Adrenal gland (tissue), 5 donors: ENCODE measurements around the gene ADA.

Experiments used
- CTCF ChIP-seq, 6 experiments: fragments of 450-650 bp in 4 of 6; fragments of 200-600 bp in 2 of 6; sonication (generic) in 1 of 6; IDR thresholded peaks; 1 replicate in 5 of 6; 2 replicates in 1 of 6; pipeline versions ENCODE4 v1.5.1 to v1.8.0; 2016 to 2021; ENCODE audit warnings: antibody characterized with exemption in 6 of 6, mild to moderate bottlenecking in 2 of 6, moderate library complexity in 1 of 6
- POLR2A ChIP-seq, 2 donors: fragments of 450-650 bp; IDR thresholded peaks; one replicate each; pipeline ENCODE4 v1.6.1; 2017; ENCODE audit warnings: antibody characterized with exemption in 2 of 2, mild to moderate bottlenecking in 2 of 2, moderate library complexity in 1 of 2
- donor health status: DM: no; HTN: no; CAD: no.

GRCh38 chr20:44601801-44602204, 49.7 kb downstream of the ADA start:
- TF ChIP-seq CTCF (IDR thresholded peaks at IDR 0.05) (no peak), POLR2A (IDR thresholded peaks at IDR 0.05) (no peak)
